Gastroesophageal sphincter (tissue), 3 donors: Measurements from ENCODE around the gene KANTR.

ENCODE experiments used
- EP300 ChIP-seq: sonication (generic); formaldehyde crosslinking; IDR thresholded peaks from one replicate; pipeline ENCODE4 v1.6.1; 2017; ENCODE audit warnings: antibody characterized with exemption, mild to moderate bottlenecking
- POLR2A ChIP-seq, 2 donors: fragments of 450-650 bp; IDR thresholded peaks; one replicate each; pipeline ENCODE4 v1.6.1; 2017; ENCODE audit warnings: antibody characterized with exemption in 2 of 2, mild to moderate bottlenecking in 2 of 2, moderate library complexity in 1 of 2
- TF ChIP-seq, protein P1 (sequence below), 4 experiments: fragments of 200-600 bp in 2 of 4; fragments of 450-650 bp in 2 of 4; sonication (generic) in 1 of 4; IDR thresholded peaks; one replicate each; pipeline ENCODE4 v1.5.1; 2017 to 2019; ENCODE audit warnings: antibody characterized with exemption in 4 of 4, mild to moderate bottlenecking in 2 of 4, moderate library complexity in 2 of 4

DNA sequence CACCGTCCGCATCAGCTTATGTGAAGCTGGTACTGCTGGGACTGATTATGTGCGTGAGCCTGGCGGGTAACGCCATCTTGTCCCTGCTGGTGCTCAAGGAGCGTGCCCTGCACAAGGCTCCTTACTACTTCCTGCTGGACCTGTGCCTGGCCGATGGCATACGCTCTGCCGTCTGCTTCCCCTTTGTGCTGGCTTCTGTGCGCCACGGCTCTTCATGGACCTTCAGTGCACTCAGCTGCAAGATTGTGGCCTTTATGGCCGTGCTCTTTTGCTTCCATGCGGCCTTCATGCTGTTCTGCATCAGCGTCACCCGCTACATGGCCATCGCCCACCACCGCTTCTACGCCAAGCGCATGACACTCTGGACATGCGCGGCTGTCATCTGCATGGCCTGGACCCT is 17.3 kb upstream of the KANTR start:
- TF ChIP-seq, protein P1, sequence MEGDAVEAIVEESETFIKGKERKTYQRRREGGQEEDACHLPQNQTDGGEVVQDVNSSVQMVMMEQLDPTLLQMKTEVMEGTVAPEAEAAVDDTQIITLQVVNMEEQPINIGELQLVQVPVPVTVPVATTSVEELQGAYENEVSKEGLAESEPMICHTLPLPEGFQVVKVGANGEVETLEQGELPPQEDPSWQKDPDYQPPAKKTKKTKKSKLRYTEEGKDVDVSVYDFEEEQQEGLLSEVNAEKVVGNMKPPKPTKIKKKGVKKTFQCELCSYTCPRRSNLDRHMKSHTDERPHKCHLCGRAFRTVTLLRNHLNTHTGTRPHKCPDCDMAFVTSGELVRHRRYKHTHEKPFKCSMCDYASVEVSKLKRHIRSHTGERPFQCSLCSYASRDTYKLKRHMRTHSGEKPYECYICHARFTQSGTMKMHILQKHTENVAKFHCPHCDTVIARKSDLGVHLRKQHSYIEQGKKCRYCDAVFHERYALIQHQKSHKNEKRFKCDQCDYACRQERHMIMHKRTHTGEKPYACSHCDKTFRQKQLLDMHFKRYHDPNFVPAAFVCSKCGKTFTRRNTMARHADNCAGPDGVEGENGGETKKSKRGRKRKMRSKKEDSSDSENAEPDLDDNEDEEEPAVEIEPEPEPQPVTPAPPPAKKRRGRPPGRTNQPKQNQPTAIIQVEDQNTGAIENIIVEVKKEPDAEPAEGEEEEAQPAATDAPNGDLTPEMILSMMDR (IDR thresholded peaks at IDR 0.05) = no peak
- TF ChIP-seq POLR2A (IDR thresholded peaks at IDR 0.05) (no peak), EP300 (no peak)
